Endodermal cell (in vitro differentiated cells): ENCODE measurements around the gene ARID4A. TPM values are rescaled to one million over a fixed set of nuclear protein-coding genes. Genes with fewer than 3 reads are reported as not detected.
"Not testable (repeated sequence)": the region's sequence is repeated elsewhere in the genome, so short reads cannot be mapped to it uniquely, and the experiment has no call there.

Source experiments
- DNase-seq: peaks from one replicate; pipeline ENCODE4 v3.0.0-alpha.2; 2017
- H3K27ac ChIP-seq: 2 replicates; pipeline ENCODE4 v1.5.1; 2013; ENCODE audit warnings: mild to moderate bottlenecking, low read depth, low read length, moderate library complexity
- H3K27me3 ChIP-seq: 2 replicates; pipeline ENCODE4 v1.6.1; 2013; ENCODE audit warnings: mild to moderate bottlenecking, low read length, moderate library complexity; ENCODE audit not compliant: insufficient read depth, control insufficient read depth, poor library complexity, severe bottlenecking
- H3K36me3 ChIP-seq: 2 replicates; pipeline ENCODE4 v1.7.0; 2013; ENCODE audit warnings: mild to moderate bottlenecking, low read length, moderate library complexity; ENCODE audit not compliant: control insufficient read depth, insufficient read depth
- H3K4me1 ChIP-seq: one replicate; pipeline ENCODE4 v1.7.0; 2013; ENCODE audit warnings: low read length; ENCODE audit not compliant: control insufficient read depth, insufficient read depth
- H3K4me3 ChIP-seq: 2 replicates; pipeline ENCODE4 v1.5.1; 2013; ENCODE audit warnings: mild to moderate bottlenecking, low read length, moderate library complexity
- H3K9ac ChIP-seq: 2 replicates; pipeline ENCODE4 v1.6.1; 2013; ENCODE audit warnings: mild to moderate bottlenecking, low read length, moderate library complexity; ENCODE audit not compliant: poor library complexity, severe bottlenecking; ENCODE audit errors: extremely low read depth
- H3K9me3 ChIP-seq: 2 replicates; pipeline ENCODE4 v1.6.1; 2013; ENCODE audit warnings: mild to moderate bottlenecking, low read length, moderate library complexity; ENCODE audit not compliant: control insufficient read depth
- H3K27ac Mint-ChIP-seq: 2 replicates; pipeline ENCODE4 v1.8.0; 2020; ENCODE audit warnings: mixed read lengths
- H3K27me3 Mint-ChIP-seq: 2 replicates; pipeline ENCODE4 v1.8.0; 2021; ENCODE audit warnings: mild to moderate bottlenecking, mixed read lengths; ENCODE audit not compliant: insufficient read depth
- H3K36me3 Mint-ChIP-seq: 2 replicates; pipeline ENCODE4 v1.8.0; 2020; ENCODE audit warnings: low read depth, mixed read lengths
- H3K4me1 Mint-ChIP-seq: 2 replicates; pipeline ENCODE4 v1.8.0; 2020; ENCODE audit warnings: mixed read lengths
- H3K4me3 Mint-ChIP-seq: 2 replicates; pipeline ENCODE4 v1.8.0; 2020; ENCODE audit warnings: mild to moderate bottlenecking, moderate library complexity, mixed read lengths
- H3K9me3 Mint-ChIP-seq: 2 replicates; pipeline ENCODE4 v1.8.0; 2020; ENCODE audit warnings: mild to moderate bottlenecking, mixed read lengths
- WGBS, 2 experiments: methylation state at CpG; one replicate each; pipeline versions ENCODE4 v1.1.5 to v1.1.7; 2013; ENCODE audit warnings: missing lambda C conversion rate in 2 of 2, mixed read lengths in 1 of 2; ENCODE audit not compliant: insufficient coverage in 1 of 2, insufficient read length in 1 of 2; 5-methylcytosine and 5-hydroxymethylcytosine counted together
- total RNA-seq, 2 donors: library from RNA; stranded (reverse); fragmentation: NEBNext Ultra II Directional in 1 of 2; extraction: Animal tissue kit (Norgen Biotek cat#: 25700) in 1 of 2; gene quantifications; 2 replicates in 1 of 2; 3 replicates in 1 of 2; pipeline ENCODE4 v1.2.1, GENCODE V29; 2021
- TF ChIP-seq, protein P1 (sequence below): fragments of 200-600 bp; sonication (generic); conservative IDR thresholded peaks from 2 replicates; pipeline ENCODE4 v1.5.0; 2021; ENCODE audit warnings: antibody characterized with exemption, mild to moderate bottlenecking

Gene ARID4A
- total RNA-seq, 2 donors from 2014 or later, result 22.1 to 24.5 TPM

DNA sequence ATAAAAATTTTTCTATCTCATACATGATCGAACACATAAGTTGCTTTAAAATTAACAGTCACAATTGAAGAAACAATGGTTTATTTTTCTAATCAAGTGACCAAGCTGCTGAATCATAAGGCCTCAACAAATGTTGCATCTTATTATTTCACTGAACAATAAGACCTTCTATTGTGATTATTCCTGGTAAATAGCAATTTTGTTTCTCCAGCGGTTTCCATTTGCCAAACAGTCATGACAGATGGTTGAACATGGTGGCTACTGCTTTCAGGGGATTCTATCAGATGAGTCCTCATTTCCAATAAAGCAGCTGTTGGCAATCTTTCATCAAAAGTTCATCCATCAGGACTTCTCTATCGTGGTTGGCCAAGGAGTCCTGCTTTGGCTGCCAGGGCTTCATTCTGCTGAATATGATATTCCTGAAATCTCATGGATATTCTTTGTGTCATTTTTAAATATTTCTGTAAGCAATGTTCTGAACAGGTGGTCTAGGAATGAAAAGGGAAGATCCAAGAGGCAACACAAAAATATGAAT, 110.4 kb downstream of the ARID4A start:
- no peaks in the 10 kb centered on the region for H3K9me3 Mint-ChIP-seq
- no peak for DNase-seq
- Histone ChIP-seq H3K4me3 (no peak overlapping the region), H3K9ac (no peak overlapping the region), H3K9me3 (no peaks in the 10 kb centered on the region), H3K27me3 (no peaks in the 10 kb centered on the region), H3K27ac (no peak overlapping the region), H3K4me1 (no peaks in the 10 kb centered on the region), H3K36me3 (peaks cover 69% of the 10 kb centered on the region)
- H3K27me3 Mint-ChIP-seq, result no peaks in the 10 kb centered on the region
- H3K36me3 Mint-ChIP-seq, result peaks cover 31% of the 10 kb centered on the region
- 94 to 100% methylated on average over 2 to 3 of the region's 3 CpGs for WGBS, 2 experiments
- TF ChIP-seq, protein P1, sequence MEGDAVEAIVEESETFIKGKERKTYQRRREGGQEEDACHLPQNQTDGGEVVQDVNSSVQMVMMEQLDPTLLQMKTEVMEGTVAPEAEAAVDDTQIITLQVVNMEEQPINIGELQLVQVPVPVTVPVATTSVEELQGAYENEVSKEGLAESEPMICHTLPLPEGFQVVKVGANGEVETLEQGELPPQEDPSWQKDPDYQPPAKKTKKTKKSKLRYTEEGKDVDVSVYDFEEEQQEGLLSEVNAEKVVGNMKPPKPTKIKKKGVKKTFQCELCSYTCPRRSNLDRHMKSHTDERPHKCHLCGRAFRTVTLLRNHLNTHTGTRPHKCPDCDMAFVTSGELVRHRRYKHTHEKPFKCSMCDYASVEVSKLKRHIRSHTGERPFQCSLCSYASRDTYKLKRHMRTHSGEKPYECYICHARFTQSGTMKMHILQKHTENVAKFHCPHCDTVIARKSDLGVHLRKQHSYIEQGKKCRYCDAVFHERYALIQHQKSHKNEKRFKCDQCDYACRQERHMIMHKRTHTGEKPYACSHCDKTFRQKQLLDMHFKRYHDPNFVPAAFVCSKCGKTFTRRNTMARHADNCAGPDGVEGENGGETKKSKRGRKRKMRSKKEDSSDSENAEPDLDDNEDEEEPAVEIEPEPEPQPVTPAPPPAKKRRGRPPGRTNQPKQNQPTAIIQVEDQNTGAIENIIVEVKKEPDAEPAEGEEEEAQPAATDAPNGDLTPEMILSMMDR, result no peak
- H3K4me3 Mint-ChIP-seq, result no peak overlapping the region
- H3K4me1 Mint-ChIP-seq, result no peaks in the 10 kb centered on the region
- no peak overlapping the region for H3K27ac Mint-ChIP-seq

DNA sequence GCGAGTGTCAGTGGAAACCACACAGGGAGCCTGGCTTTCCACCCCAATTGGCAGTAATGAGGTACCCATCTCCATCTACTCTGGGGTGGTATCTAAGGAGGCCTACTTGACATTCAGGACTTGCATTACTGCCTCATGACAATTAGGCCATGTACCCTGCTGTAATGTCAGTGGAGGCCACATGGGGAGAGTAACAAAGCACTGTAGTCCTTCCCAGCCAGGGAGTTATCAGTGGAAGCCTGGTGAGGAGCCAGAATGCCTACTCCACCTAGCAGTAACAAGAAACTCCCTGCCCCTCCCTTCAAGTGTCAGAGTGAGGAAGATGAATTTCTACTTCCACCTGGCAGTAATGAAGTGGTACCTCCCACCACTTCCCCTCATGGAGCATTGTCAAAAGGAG, 116.5 kb downstream of the ARID4A start:
- TF ChIP-seq, protein P1, result peak; percentile 55
- H3K36me3 ChIP-seq, result peaks cover 74% of the 10 kb centered on the region
- no peaks in the 10 kb centered on the region for H3K27me3 Mint-ChIP-seq
- H3K36me3 Mint-ChIP-seq, result peaks cover 61% of the 10 kb centered on the region
- H3K4me1 ChIP-seq, result no peaks in the 10 kb centered on the region
- H3K4me3 Mint-ChIP-seq, result no peak overlapping the region
- DNase-seq, result peak; percentile 71
- H3K27ac Mint-ChIP-seq, result no peak overlapping the region
- H3K9me3 ChIP-seq, result peaks cover 11% of the 10 kb centered on the region
- H3K27me3 ChIP-seq, result no peaks in the 10 kb centered on the region
- WGBS, 2 experiments, result 88 to 100% methylated on average over 1 of the region's 1 CpG
- H3K4me3 ChIP-seq, result no peak overlapping the region
- peaks cover 7% of the 10 kb centered on the region for H3K4me1 Mint-ChIP-seq
- H3K27ac ChIP-seq, result no peak overlapping the region
- no peaks in the 10 kb centered on the region for H3K9me3 Mint-ChIP-seq
- no peak overlapping the region for H3K9ac ChIP-seq

DNA sequence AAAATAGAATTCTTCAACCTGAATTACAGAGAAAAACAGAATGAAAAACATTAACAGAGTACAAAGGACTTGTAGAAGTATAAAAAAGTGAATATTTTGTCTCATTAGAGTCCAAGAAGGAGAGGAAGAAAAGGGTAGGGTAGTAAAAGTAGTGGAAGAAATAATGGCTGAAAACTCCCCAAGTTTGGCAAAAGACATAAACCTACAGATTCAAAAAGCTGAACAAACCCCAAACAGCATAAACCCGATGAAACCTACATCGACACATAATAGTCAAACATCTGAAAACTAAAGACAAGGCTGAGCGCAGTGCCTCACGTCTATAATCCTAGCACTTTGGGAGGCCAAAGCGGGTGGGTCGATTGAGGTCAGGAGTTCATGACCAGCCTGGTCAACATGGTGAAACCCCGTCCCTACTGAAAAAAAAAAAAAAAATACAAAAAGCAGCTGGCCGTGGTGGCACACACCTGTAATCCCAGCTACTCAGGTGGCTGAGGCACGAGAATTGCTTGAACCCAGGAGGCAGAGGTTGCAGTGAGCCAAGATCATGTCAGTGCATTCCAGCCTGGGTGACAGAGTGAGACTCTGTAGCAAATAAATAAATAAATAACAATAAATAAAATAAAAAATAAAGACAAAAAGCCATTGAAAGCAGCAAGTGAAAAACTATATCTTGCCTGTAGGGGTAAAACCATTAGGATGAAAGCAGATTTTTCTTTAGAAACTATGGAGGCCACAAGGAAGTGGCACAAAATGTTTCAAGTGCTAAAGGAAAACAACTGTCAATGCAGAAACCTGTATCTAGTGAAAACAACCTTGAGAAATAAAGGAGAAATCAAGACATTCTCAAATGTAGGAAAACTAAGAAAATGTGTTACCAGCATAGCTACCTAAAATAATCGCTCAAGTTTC, 117.5 kb downstream of the ARID4A start:
- Mint-ChIP-seq H3K27me3 (no peaks in the 10 kb centered on the region), H3K27ac (no peak overlapping the region), H3K9me3 (no peaks in the 10 kb centered on the region), H3K36me3 (peaks cover 58% of the 10 kb centered on the region), H3K4me3 (no peak overlapping the region), H3K4me1 (peaks cover 7% of the 10 kb centered on the region)
- H3K36me3 ChIP-seq, result peaks cover 71% of the 10 kb centered on the region
- H3K27ac ChIP-seq, result no peak overlapping the region
- H3K4me3 ChIP-seq, result no peak overlapping the region
- DNase-seq, result no peak
- H3K9me3 ChIP-seq, result peaks cover 11% of the 10 kb centered on the region
- 85 to 98% methylated on average over 5 to 10 of the region's 10 CpGs for WGBS, 2 experiments
- H3K4me1 ChIP-seq, result no peaks in the 10 kb centered on the region
- H3K9ac ChIP-seq, result no peak overlapping the region
- H3K27me3 ChIP-seq, result no peaks in the 10 kb centered on the region
- TF ChIP-seq, protein P1, result no peak

DNA sequence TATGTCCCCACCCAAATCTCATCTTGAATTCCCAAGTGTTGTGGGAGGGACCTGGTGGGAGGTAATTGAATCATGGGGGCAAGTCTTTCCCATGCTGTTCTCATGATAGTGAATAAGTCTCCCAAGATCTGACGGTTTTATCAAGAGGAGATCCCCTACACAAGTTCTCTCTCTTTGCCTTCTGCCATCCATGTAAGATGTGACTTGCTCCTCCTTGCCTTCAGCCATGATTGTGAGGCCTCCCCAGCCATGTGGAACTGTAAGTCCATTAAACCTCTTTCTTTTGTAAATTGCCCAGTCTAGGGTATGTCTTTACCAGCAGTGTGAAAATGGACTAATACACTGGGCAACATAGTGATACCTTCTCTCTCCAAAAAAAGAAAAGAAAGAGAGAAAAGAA, 118.6 kb downstream of the ARID4A start:
- H3K9me3 ChIP-seq, result peaks cover 11% of the 10 kb centered on the region
- not testable (repeated sequence) for H3K27me3 ChIP-seq, H3K9ac ChIP-seq, H3K9me3 Mint-ChIP-seq, H3K4me3 Mint-ChIP-seq, H3K4me1 ChIP-seq, H3K27ac ChIP-seq, H3K4me1 Mint-ChIP-seq, H3K27me3 Mint-ChIP-seq, DNase-seq, H3K4me3 ChIP-seq, H3K27ac Mint-ChIP-seq
- peaks cover 71% of the 10 kb centered on the region for H3K36me3 ChIP-seq
- H3K36me3 Mint-ChIP-seq, result peaks cover 59% of the 10 kb centered on the region
- WGBS, 2 experiments, result 80 to 94% methylated on average over 1 of the region's 1 CpG
